Measurements from ENCODE around the gene CERS5. TPM values are rescaled to one million over a fixed set of nuclear protein-coding genes. Genes with fewer than 3 reads are reported as not detected.

CERS5 gene
- total RNA-seq, 2 experiments from 2014 or later, result 27.6 to 36.9 TPM

- Histone ChIP-seq H3K4me2 (ENCODE audit: low read length) (no peak overlapping the region), H3K79me2 (ENCODE audit: insufficient read depth, low read depth, low read length) (no peaks in the 10 kb centered on the region), H3K4me3 (ENCODE audit: low read depth, low read length, poor library complexity, severe bottlenecking) (no peak overlapping the region), H3K9me3 (ENCODE audit: low read length) (no peaks in the 10 kb centered on the region), H3K4me1 (ENCODE audit: insufficient read depth, low read length, poor library complexity, severe bottlenecking) (no peaks in the 10 kb centered on the region), H3K27ac (ENCODE audit: low read depth, low read length, poor library complexity, severe bottlenecking) (no peak overlapping the region), H2AFZ (ENCODE audit: low read length) (no peak overlapping the region), H3K36me3 (ENCODE audit: insufficient read depth, low read length) (peaks cover 63% of the 10 kb centered on the region), H3K9me2 (ENCODE audit: insufficient read depth, low read length) (no peaks in the 10 kb centered on the region), H4K20me1 (ENCODE audit: insufficient read depth, low read length) (no peaks in the 10 kb centered on the region)
- ChIA-PET CTCF (ENCODE audit: unreplicated experiment) (no interaction called here), POLR2A (interaction anchor here (0.6 to 1.7 kb wide), 3 partner anchors 18 to 1823 kb away, joined by 3 to 4 read pairs (median 4); no protein-coding TSS in a partner anchor)
- no TSS peak for BruUV-seq (replicated peaks)
- TF ChIP-seq CTCF (conservative IDR thresholded peaks at IDR 0.05; ENCODE audit: low read length), result no peak
- TF ChIP-seq EZH2phosphoT487 (IDR thresholded peaks at IDR 0.05; ENCODE audit: borderline replicate concordance, low read depth, low read length), result no peak
- intact Hi-C loops (cut with micrococcal nuclease; ENCODE audit: unreplicated experiment), result no loop called here
- no peak for DNase-seq (ENCODE audit: low spot score)
Observed at GRCh38 chr12:50198829-50199228, 31.7 kb upstream of the CERS5 start.

- H3K79me2 ChIP-seq (ENCODE audit: insufficient read depth, low read depth, low read length), result no peaks in the 10 kb centered on the region
- no peaks in the 10 kb centered on the region for H4K20me1 ChIP-seq (ENCODE audit: insufficient read depth, low read length)
- no peak overlapping the region for H3K4me3 ChIP-seq (ENCODE audit: low read depth, low read length, poor library complexity, severe bottlenecking)
- H3K4me2 ChIP-seq (ENCODE audit: low read length), result no peak overlapping the region
- TF ChIP-seq CTCF (conservative IDR thresholded peaks at IDR 0.05; ENCODE audit: low read length) (no peak), EZH2phosphoT487 (IDR thresholded peaks at IDR 0.05; ENCODE audit: borderline replicate concordance, low read depth, low read length) (no peak)
- DNase-seq (ENCODE audit: low spot score), result no peak
- intact Hi-C loops (cut with micrococcal nuclease; ENCODE audit: unreplicated experiment), result no loop called here
- CTCF ChIA-PET (ENCODE audit: unreplicated experiment), result no interaction called here
- no peak overlapping the region for H2AFZ ChIP-seq (ENCODE audit: low read length)
- no TSS peak for BruUV-seq (replicated peaks)
- H3K9me2 ChIP-seq (ENCODE audit: insufficient read depth, low read length), result no peaks in the 10 kb centered on the region
- no peak overlapping the region for H3K27ac ChIP-seq (ENCODE audit: low read depth, low read length, poor library complexity, severe bottlenecking)
- H3K9me3 ChIP-seq (ENCODE audit: low read length), result no peaks in the 10 kb centered on the region
- POLR2A ChIA-PET, result no interaction called here
- peaks cover 59% of the 10 kb centered on the region for H3K36me3 ChIP-seq (ENCODE audit: insufficient read depth, low read length)
- H3K4me1 ChIP-seq (ENCODE audit: insufficient read depth, low read length, poor library complexity, severe bottlenecking), result no peaks in the 10 kb centered on the region
Observed at GRCh38 chr12:50197297-50197727, 30.1 kb upstream of the CERS5 start.

- TF ChIP-seq CTCF (conservative IDR thresholded peaks at IDR 0.05; ENCODE audit: low read length) (no peak), EZH2phosphoT487 (IDR thresholded peaks at IDR 0.05; ENCODE audit: borderline replicate concordance, low read depth, low read length) (no peak)
- H3K27ac ChIP-seq (ENCODE audit: low read depth, low read length, poor library complexity, severe bottlenecking), result no peak overlapping the region
- no peaks in the 10 kb centered on the region for H3K9me3 ChIP-seq (ENCODE audit: low read length)
- no peaks in the 10 kb centered on the region for H3K4me1 ChIP-seq (ENCODE audit: insufficient read depth, low read length, poor library complexity, severe bottlenecking)
- POLR2A ChIA-PET, result interaction anchor here (0.8 kb wide), 1 partner anchor 16 kb away, joined by 3 read pairs; no protein-coding TSS in a partner anchor
- DNase-seq (ENCODE audit: low spot score), result no peak
- H2AFZ ChIP-seq (ENCODE audit: low read length), result no peak overlapping the region
- H3K9me2 ChIP-seq (ENCODE audit: insufficient read depth, low read length), result no peaks in the 10 kb centered on the region
- BruUV-seq (replicated peaks), result no TSS peak
- no peaks in the 10 kb centered on the region for H3K79me2 ChIP-seq (ENCODE audit: insufficient read depth, low read depth, low read length)
- H3K36me3 ChIP-seq (ENCODE audit: insufficient read depth, low read length), result peaks cover 56% of the 10 kb centered on the region
- H3K4me2 ChIP-seq (ENCODE audit: low read length), result no peak overlapping the region
- CTCF ChIA-PET (ENCODE audit: unreplicated experiment), result no interaction called here
- no peak overlapping the region for H3K4me3 ChIP-seq (ENCODE audit: low read depth, low read length, poor library complexity, severe bottlenecking)
- H4K20me1 ChIP-seq (ENCODE audit: insufficient read depth, low read length), result no peaks in the 10 kb centered on the region
- intact Hi-C loops (cut with micrococcal nuclease; ENCODE audit: unreplicated experiment), result no loop called here
Observed at GRCh38 chr12:50196537-50196936, 29.4 kb upstream of the CERS5 start.
